Kidney epithelial cell (primary cell): Measurements from ENCODE around the gene KDM2B. TPM values are rescaled to one million over a fixed set of nuclear protein-coding genes. Genes with fewer than 3 reads are reported as not detected.
"Not testable (repeated sequence)": the region's sequence is repeated elsewhere in the genome, so short reads cannot be mapped to it uniquely, and the experiment has no call there.

ENCODE experiments used
- DNase-seq: peaks from one replicate; pipeline ENCODE4 v3.0.0-alpha.2; 2010; ENCODE audit warnings: low read depth
- H3K27me3 ChIP-seq: 2 replicates; pipeline ENCODE4 v1.6.0; 2011; ENCODE audit warnings: low read length; ENCODE audit not compliant: control insufficient read depth, insufficient read depth
- H3K36me3 ChIP-seq: 2 replicates; pipeline ENCODE4 v1.5.1; 2011; ENCODE audit warnings: low read length; ENCODE audit not compliant: control insufficient read depth, insufficient read depth
- H3K4me3 ChIP-seq: 2 replicates; pipeline ENCODE4 v1.5.1; 2011; ENCODE audit warnings: low read depth, mild to moderate bottlenecking, control low read depth, low read length
- total RNA-seq: library from RNA; depleted of rRNA; stranded (reverse); fragments of >200 nt; gene quantifications from 2 replicates; pipeline ENCODE4 v1.2.3, GENCODE V29; 2015
- TF ChIP-seq, protein P1 (sequence below): IDR thresholded peaks from 2 replicates; pipeline ENCODE4 v1.5.1; 2011; ENCODE audit warnings: mild to moderate bottlenecking, moderate library complexity, low read length, control low read depth, inconsistent platforms; ENCODE audit not compliant: insufficient read depth, poor library complexity, severe bottlenecking

The KDM2B gene
- total RNA-seq, 1 donor from 2014 or later: 34.7 TPM

DNA sequence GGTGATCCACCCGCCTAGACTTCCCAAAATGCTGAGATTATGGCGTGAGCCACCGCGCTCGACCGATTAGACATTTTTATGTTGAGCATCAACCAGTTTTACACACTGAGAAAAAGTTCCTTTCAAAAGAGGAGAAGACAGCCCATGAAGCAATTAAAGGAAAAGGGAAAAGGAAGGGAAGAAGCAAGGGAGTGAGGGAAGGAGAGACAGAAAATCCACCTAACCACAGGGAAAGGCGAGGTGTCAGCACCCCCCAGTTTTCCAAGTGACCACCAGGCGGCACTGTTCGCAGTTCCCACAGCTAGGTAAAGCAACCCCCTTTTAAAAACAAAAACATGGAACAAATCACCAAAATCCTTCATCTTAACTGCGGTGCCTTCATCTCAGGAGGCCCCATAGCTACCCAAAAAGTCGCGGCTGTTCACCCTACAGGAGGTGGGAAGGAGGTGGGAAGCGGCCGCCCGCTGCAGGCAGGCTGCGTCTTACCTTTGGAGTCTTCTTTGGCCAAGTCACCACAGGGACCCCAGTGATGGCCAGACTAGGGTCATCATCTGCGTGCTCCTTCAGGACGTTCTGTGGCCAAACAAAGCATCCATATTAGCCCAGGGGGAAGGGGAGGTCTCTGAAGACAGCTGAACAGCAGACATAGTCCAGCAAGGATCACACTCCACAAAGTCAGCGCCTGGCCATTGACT is 86.6 kb downstream of the KDM2B start:
- no peaks in the 10 kb centered on the region for H3K27me3 ChIP-seq
- H3K36me3 ChIP-seq: no peaks in the 10 kb centered on the region
- no peak overlapping the region for H3K4me3 ChIP-seq
- no peak for DNase-seq
- TF ChIP-seq, protein P1, sequence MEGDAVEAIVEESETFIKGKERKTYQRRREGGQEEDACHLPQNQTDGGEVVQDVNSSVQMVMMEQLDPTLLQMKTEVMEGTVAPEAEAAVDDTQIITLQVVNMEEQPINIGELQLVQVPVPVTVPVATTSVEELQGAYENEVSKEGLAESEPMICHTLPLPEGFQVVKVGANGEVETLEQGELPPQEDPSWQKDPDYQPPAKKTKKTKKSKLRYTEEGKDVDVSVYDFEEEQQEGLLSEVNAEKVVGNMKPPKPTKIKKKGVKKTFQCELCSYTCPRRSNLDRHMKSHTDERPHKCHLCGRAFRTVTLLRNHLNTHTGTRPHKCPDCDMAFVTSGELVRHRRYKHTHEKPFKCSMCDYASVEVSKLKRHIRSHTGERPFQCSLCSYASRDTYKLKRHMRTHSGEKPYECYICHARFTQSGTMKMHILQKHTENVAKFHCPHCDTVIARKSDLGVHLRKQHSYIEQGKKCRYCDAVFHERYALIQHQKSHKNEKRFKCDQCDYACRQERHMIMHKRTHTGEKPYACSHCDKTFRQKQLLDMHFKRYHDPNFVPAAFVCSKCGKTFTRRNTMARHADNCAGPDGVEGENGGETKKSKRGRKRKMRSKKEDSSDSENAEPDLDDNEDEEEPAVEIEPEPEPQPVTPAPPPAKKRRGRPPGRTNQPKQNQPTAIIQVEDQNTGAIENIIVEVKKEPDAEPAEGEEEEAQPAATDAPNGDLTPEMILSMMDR: peak; percentile 82

DNA sequence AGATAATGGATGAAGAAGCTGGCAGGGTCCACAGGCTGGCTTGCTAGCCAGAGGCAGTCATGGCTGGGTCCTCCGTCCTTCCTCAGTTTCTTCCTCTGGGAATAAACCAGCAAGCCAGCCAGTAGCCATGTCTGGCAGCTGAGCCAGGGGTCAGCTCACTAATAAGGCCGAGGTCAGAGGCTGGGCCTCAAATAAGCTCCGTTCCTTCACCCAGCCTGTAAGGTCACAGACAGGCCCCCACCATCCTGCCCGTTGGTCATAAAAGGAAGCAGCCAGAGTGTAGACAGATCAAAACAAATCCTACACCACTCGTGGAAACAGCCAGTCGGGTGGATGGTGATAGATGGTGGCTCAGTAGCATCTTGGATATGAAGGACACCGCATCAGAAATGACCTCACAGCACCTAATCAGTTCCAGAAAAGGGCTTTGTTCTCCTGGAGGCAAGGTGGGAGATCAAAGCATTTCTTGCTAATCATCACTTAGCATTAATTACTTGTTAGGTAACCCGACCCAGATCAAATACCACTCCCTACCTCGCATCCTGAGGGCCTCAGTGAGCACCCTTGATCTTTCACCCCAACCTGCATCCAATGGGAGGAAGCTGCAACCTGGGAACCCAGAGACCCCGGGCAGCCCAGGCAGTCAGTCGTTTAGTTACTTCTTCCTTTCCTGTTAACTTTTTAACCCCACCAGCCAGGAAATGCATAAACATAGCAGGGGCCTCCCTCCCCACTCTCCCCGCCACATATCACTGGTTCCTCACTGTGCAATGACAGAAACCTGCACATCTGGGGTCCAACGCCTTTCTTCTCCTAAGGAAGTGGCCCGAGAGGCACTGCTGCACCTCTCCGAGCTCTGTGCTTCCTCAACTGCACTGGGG is 90.2 kb downstream of the KDM2B start:
- TF ChIP-seq, protein P1: no peak
- DNase-seq: no peak
- H3K4me3 ChIP-seq: no peak overlapping the region
- no peaks in the 10 kb centered on the region for H3K36me3 ChIP-seq
- no peaks in the 10 kb centered on the region for H3K27me3 ChIP-seq

DNA sequence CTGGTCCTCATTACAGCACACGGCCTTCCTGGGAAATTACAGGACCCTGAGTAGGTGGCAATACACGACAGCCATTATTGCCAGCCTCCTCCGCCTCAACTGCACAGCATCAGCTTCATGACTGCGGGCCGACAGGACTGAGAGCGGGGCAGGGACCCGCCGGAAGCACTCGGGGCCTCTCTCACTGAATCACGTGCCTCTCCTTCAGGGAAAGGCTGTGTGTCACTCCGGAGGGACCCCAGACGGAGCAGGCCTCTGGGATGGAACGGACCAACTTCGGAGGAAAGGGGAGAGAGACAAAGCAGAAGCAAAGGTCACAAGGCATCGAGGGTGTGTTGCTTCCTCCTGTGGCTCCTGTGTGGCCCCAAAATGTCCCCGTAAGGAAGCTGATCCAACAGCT is 90.9 kb downstream of the KDM2B start:
- Histone ChIP-seq H3K27me3 (no peaks in the 10 kb centered on the region), H3K36me3 (no peaks in the 10 kb centered on the region), H3K4me3 (no peak overlapping the region)
- DNase-seq: no peak
- TF ChIP-seq, protein P1: no peak

DNA sequence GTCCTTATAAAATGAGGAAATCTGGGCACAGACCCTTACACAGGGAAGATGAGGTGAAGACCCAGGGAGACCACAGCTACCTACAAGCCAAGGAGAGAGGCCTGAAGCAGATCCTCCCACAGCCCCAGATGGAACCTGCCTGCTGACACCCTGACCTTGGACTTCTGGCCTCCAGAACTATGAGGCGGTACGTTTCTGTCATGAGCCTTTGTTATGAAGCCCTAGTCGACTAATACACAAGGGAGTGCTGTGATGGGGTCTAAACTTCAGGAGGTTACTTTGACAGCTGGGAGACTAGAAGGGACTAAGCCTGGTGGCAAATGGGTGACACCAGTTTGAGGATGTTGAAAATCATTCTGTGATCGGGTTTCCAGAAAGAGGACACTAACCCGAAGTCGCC is 95.9 kb downstream of the KDM2B start:
- no peak for DNase-seq
- Histone ChIP-seq H3K36me3 (no peaks in the 10 kb centered on the region), H3K27me3 (no peaks in the 10 kb centered on the region), H3K4me3 (no peak overlapping the region)
- TF ChIP-seq, protein P1: no peak

DNA sequence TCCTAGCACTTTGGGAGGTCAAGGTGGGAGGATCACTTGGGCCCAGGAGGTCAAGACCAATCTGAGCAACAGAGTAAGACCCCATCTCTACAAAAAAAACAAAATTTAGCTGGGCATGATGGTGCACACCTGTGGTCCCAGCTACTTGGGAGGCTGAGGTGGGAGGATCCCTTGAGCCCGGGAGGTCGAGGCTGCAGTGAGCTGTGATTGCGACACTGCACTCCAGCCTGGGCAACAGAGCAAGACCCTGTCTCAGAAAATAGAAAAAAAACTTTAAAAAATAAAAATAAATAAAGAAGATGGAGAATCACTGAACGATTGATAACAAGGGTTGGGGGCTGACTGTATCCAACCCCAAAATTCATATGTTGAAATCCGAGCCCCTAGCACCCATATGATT is 96.3 kb downstream of the KDM2B start:
- not testable (repeated sequence) for H3K4me3 ChIP-seq, DNase-seq, H3K27me3 ChIP-seq, H3K36me3 ChIP-seq

DNA sequence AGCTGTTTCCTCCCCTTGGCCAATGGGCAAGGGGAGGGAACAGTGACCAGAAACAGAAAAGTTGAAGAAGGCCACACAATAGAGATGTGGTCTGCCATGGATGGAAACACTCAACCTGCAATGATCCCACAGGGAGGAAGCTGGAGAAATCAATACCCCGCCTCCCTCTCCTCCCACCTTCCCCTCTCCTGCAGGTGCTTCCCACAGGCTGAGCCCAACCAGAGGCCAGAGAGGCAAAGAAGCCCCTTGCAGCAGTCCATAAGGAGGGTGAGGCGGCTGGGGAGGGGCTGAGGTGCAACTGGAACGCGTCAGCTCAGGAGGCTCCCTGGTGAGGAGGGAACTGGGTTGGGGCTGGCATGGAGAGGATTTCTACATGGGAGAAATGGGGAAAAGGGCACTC is 96.9 kb downstream of the KDM2B start:
- Histone ChIP-seq H3K27me3 (no peaks in the 10 kb centered on the region), H3K36me3 (no peaks in the 10 kb centered on the region), H3K4me3 (no peak overlapping the region)
- TF ChIP-seq, protein P1: no peak
- DNase-seq: no peak
